K562 (cell line): Measurements from ENCODE around the gene GLIPR1. TPM values are rescaled to one million over a fixed set of nuclear protein-coding genes. Genes with fewer than 3 reads are reported as not detected.

Experiments used
- ATAC-seq: fragments of 200-7000 bp; cut with Tn5 transposase; 3 replicates; pipeline ENCODE4 v1.9.1; 2020; ENCODE audit warnings: moderate library complexity
- BruUV-seq: library from RNA; stranded (reverse); fragments of 400-500 nt; replicated peaks from 2 replicates; lab custom pipeline; 2021; lab: Mats Ljungman, UMichigan
- CTCF ChIA-PET: fragments of 300-600 bp; formaldehyde crosslinking; extraction: SDS; loops from one replicate; lab custom pipeline; 2021; ENCODE audit warnings: low intra/inter-chr PET ratio; lab: Yijun Ruan, JAX
- POLR2A ChIA-PET: fragments of 300-600, 350-650 bp; sonication (Branson Sonifier 250); formaldehyde crosslinking; extraction: SDS; loops from one replicate; lab custom pipeline; 2021; ENCODE audit warnings: antibody characterized with exemption, inconsistent platforms; lab: Yijun Ruan, JAX
- DNase-seq, 4 experiments: peaks; one replicate each; pipeline versions ENCODE4 v3.0.0 to v3.0.0-alpha.2; 2011 to 2018; ENCODE audit warnings: low spot score in 3 of 4, mixed read lengths in 3 of 4; ENCODE audit errors: extremely low read depth in 1 of 4
- FAIRE-seq: peaks from 2 replicates; lab custom pipeline; 2011; peaks lifted over from hg19 to GRCh38; lab: Jason Lieb, UNC
- H2AFZ ChIP-seq: 2 replicates; pipeline ENCODE4 v1.6.0; 2011; ENCODE audit warnings: low read depth, low read length, control low read depth, inconsistent platforms
- H3K27ac ChIP-seq: fragments of 200-600 bp; 3 replicates; pipeline ENCODE4 v1.8.0; 2011; ENCODE audit warnings: low read depth, mild to moderate bottlenecking, control low read depth, inconsistent platforms, low read length, moderate library complexity, mixed read lengths; ENCODE audit errors: extremely low read depth
- H3K27me3 ChIP-seq, 2 experiments: fragments of 300-600 bp in 1 of 2; 2 replicates in 1 of 2; 3 replicates in 1 of 2; pipeline versions ENCODE4 v1.6.0 to v1.8.0; 2011; ENCODE audit warnings: inconsistent platforms in 2 of 2, low read length in 2 of 2, mild to moderate bottlenecking in 1 of 2, mixed read lengths in 1 of 2, moderate library complexity in 1 of 2; ENCODE audit not compliant: control insufficient read depth in 2 of 2, insufficient read depth in 2 of 2
- H3K36me3 ChIP-seq: fragments of 300-600 bp; 3 replicates; pipeline ENCODE4 v1.8.0; 2011; ENCODE audit warnings: mild to moderate bottlenecking, low read length, inconsistent platforms; ENCODE audit not compliant: control insufficient read depth, insufficient read depth
- H3K4me1 ChIP-seq, 2 experiments: fragments of 200-600 bp in 1 of 2; replicated peaks in 1 of 2; 2 replicates in 1 of 2; 3 replicates in 1 of 2; pipeline versions ENCODE4 v1.5.1 to v1.8.0; 2011; ENCODE audit warnings: inconsistent platforms in 2 of 2, low read length in 2 of 2, mild to moderate bottlenecking in 1 of 2, mixed read lengths in 1 of 2, moderate library complexity in 1 of 2; ENCODE audit not compliant: control insufficient read depth in 2 of 2, insufficient read depth in 2 of 2
- H3K4me2 ChIP-seq: 2 replicates; pipeline ENCODE4 v1.6.1; 2011; ENCODE audit warnings: low read length, control low read depth, inconsistent platforms, mixed read lengths; ENCODE audit not compliant: insufficient read depth
- H3K4me3 ChIP-seq: fragments of 200-600 bp; sonication (generic), shearing (Covaris generic); 2 replicates; pipeline ENCODE4 v1.5.1; 2016; ENCODE audit warnings: control low read depth, inconsistent platforms
- H3K79me2 ChIP-seq: fragments of 200-600 bp; 3 replicates; pipeline ENCODE4 v1.8.0; 2011; ENCODE audit warnings: low read length, inconsistent platforms; ENCODE audit not compliant: control insufficient read depth, insufficient read depth
- H3K9ac ChIP-seq, 2 experiments: 2 replicates each; pipeline versions ENCODE4 v1.6.0 to v1.6.1; 2011; ENCODE audit warnings: low read depth in 2 of 2, low read length in 2 of 2, control low read depth in 1 of 2, inconsistent platforms in 1 of 2, mild to moderate bottlenecking in 1 of 2, mixed read lengths in 1 of 2; ENCODE audit not compliant: insufficient read depth in 1 of 2
- H3K9me1 ChIP-seq: one replicate; pipeline ENCODE4 v1.6.0; 2011; ENCODE audit warnings: inconsistent platforms, mild to moderate bottlenecking, low read length, moderate library complexity; ENCODE audit not compliant: control insufficient read depth, insufficient read depth
- H3K9me3 ChIP-seq: replicated peaks from 2 replicates; pipeline ENCODE4 v1.5.1; 2011; ENCODE audit warnings: low read depth, low read length, inconsistent platforms; ENCODE audit not compliant: control insufficient read depth, insufficient read depth
- H4K20me1 ChIP-seq: replicated peaks from 2 replicates; pipeline ENCODE4 v1.6.1; 2011; ENCODE audit warnings: low read length, inconsistent platforms, mixed read lengths; ENCODE audit not compliant: control insufficient read depth, insufficient read depth
- ATF6 ChIP-seq: sonication (generic); formaldehyde crosslinking; IDR thresholded peaks from 2 replicates; pipeline ENCODE4 v1.4.0; 2020; ENCODE audit warnings: mild to moderate bottlenecking, missing genetic modification reagents
- HMGXB4 ChIP-seq: sonication (generic); formaldehyde crosslinking; IDR thresholded peaks from 2 replicates; pipeline ENCODE4 v1.8.1; 2023; ENCODE audit warnings: mild to moderate bottlenecking, missing genetic modification reagents
- MEF2A ChIP-seq: IDR thresholded peaks from 2 replicates; pipeline ENCODE4 v1.6.1; 2011; ENCODE audit warnings: low read depth, mild to moderate bottlenecking, low read length, moderate library complexity; ENCODE audit not compliant: control insufficient read depth
- ZBTB9 ChIP-seq: fragments of 450-650 bp; formaldehyde crosslinking; IDR thresholded peaks from 2 replicates; pipeline ENCODE4 v1.4.0; 2020; ENCODE audit warnings: mild to moderate bottlenecking, moderate library complexity
- ZFP91 ChIP-seq: sonication (generic); formaldehyde crosslinking; IDR thresholded peaks from 2 replicates; pipeline ENCODE4 v1.8.0; 2022; ENCODE audit warnings: mild to moderate bottlenecking, missing genetic modification reagents
- ZNF140 ChIP-seq: fragments of 250-450 bp; sonication (Bioruptor Pico); IDR thresholded peaks from 2 replicates; pipeline ENCODE4 v1.8.0; 2021; ENCODE audit warnings: moderate library complexity, mild to moderate bottlenecking, inconsistent platforms
- ZNF668 ChIP-seq: fragments of 250-450 bp; sonication (Bioruptor Pico); IDR thresholded peaks from 2 replicates; pipeline ENCODE4 v1.8.0; 2022; ENCODE audit warnings: mild to moderate bottlenecking, inconsistent platforms
- WGBS: fragments of 100-300 bp; shearing (Covaris generic); methylation state at CpG from one replicate; pipeline ENCODE4 v1.1.6; 2016; ENCODE audit warnings: low coverage, mixed read lengths; ENCODE audit not compliant: insufficient coverage; ENCODE audit errors: missing lambda C conversion rate; 5-methylcytosine and 5-hydroxymethylcytosine counted together
- in situ Hi-C: fragments of 300-500 bp; cut with MboI; formaldehyde crosslinking; loops from 4 replicates; pipeline ENCODE4 v1.15.0; 2018; ENCODE audit warnings: inconsistent platforms, mixed read lengths
- intact Hi-C: fragments of 100-400 bp; cut with micrococcal nuclease; formaldehyde crosslinking; loops from 2 replicates; pipeline ENCODE4 v1.14.2; 2022
- polyA plus RNA-seq, 8 experiments: library from polyadenylated mRNA; depleted of rRNA in 4 of 8; stranded (reverse) in 5 of 8; unstranded in 3 of 8; fragments of >200 nt; fragmentation: Nextera tagmentation in 2 of 8; fragmentation: Illumina TruSeq in 1 of 8; extraction: Ambion mirVana in 2 of 8; extraction: Trizol in 1 of 8; gene quantifications; 2 replicates each; pipeline versions ENCODE4 v1.2.1 to v1.2.3, GENCODE V29; 2011 to 2014; ENCODE audit warnings: inconsistent platforms in 1 of 8, missing spikeins in 1 of 8
- total RNA-seq, 7 experiments: library from RNA; depleted of rRNA in 6 of 7; stranded (reverse); fragments of >200 nt in 6 of 7; fragmentation: Illumina TruSeq in 2 of 7; extraction: Trizol in 2 of 7; gene quantifications; 2 replicates each; pipeline versions ENCODE4 v1.2.1 to v1.2.3, GENCODE V29; 2011 to 2021; ENCODE audit warnings: low replicate concordance in 1 of 7

GLIPR1 gene
- total and polyA plus RNA-seq, 9 of the 15 experiments (the other 6 are each of a cell fraction or from before 2014, with no cell fraction given) = 0.26 to 2.1 (median 1.2) TPM

GRCh38 chr12:75489613-75490210 lies 9.2 kb downstream of the GLIPR1 start:
- no peak overlapping the region for H3K27ac ChIP-seq
- WGBS = 67% methylated on average over 7 of the region's 7 CpGs
- FAIRE-seq (no peak), ATAC-seq (no peak), DNase-seq (no peak)
- POLR2A ChIA-PET = no interaction called here
- no peaks in the 10 kb centered on the region for H3K79me2 ChIP-seq
- no peaks in the 10 kb centered on the region for H3K27me3 ChIP-seq
- no peak for TF ChIP-seq ZNF668
- TF ChIP-seq ZNF140 (CRISPR knock-in tag) = no peak
- TF ChIP-seq ZBTB9 = no peak
- no peak for TF ChIP-seq ZFP91
- TF ChIP-seq MEF2A = no peak
- TF ChIP-seq ATF6 (CRISPR knock-in tag) = no peak
- no peak for TF ChIP-seq HMGXB4
- CTCF ChIA-PET = no interaction called here
- no peaks in the 10 kb centered on the region for H3K9me1 ChIP-seq
- BruUV-seq = no TSS peak
- H3K9ac ChIP-seq = no peak overlapping the region
- H4K20me1 ChIP-seq = no peaks in the 10 kb centered on the region
- H3K4me3 ChIP-seq = no peak overlapping the region
- H3K4me1 ChIP-seq = no peaks in the 10 kb centered on the region
- H3K4me2 ChIP-seq = no peak overlapping the region
- in situ Hi-C loops (loop anchor here (10.0 kb wide), 1 partner anchor 155 kb away; the partner anchor contains the start of genes CAPS2 and GLIPR1L1), intact Hi-C loops (loop anchor here (5.0 to 10.0 kb wide), 3 partner anchors 543 to 965 kb away; partner anchors contain the start of genes BBS10 and PHLDA1)
- peaks cover 2% of the 10 kb centered on the region; the same call in 2 of the 3 replicates for H3K36me3 ChIP-seq
- H3K9me3 ChIP-seq = no peaks in the 10 kb centered on the region
- no peak overlapping the region for H2AFZ ChIP-seq
